GM19351 (cell line): ENCODE results near the gene TEX13A.
A peak's percentile ranks its signal among the peaks of the same experiment; 100 is the strongest.
"Not testable (repeated sequence)": the region's sequence is repeated elsewhere in the genome, so short reads cannot be mapped to it uniquely, and the experiment has no call there.

Experiments
- ATAC-seq: cut with Tn5 transposase; IDR thresholded peaks from one replicate; pipeline ENCODE4 v1.9.1; 2021; ENCODE audit warnings: mild to moderate bottlenecking, moderate library complexity; ENCODE audit not compliant: unreplicated experiment

TEX13A gene, protein sequence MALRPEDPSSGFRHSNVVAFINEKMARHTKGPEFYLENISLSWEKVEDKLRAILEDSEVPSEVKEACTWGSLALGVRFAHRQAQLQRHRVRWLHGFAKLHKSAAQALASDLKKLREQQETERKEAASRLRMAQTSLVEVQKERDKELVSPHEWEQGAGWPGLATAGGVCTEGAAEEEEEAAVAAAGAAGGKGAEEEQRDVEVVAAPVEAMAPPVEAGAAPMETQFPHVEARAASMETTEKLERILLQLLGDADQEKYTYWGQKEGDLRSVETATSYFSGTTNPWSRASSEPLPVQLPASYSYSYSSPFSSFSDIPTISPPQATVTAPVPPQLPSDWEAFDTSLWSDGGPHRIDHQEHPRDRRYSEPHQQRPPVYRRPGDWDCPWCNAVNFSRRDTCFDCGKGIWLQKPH

DNA sequence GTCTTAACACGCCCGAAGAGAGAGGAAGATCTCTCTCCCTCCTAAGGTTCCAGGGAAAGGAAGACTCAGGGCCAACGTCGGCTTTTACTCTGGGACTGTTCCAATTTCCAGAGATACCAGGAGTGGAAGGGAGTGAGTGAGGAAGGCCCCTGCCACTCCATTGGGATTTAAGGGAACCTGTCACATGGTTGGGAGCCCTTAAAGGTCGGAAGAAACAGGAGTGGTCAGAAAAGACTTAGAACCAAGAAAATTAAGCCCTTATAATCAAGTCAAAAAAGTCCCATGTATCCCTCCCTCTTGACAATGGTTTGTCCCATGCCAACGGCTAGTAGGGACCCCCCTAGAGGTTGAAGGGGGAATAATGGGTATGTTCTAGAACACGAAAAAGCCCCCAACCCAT, at the start of gene TEX13A:
Gene TEX13A (minus strand): TSS at position 59 of the 400 bp plus-strand sequence. CDS start 297 bp downstream, outside the sequence.
- no peak for ATAC-seq

DNA sequence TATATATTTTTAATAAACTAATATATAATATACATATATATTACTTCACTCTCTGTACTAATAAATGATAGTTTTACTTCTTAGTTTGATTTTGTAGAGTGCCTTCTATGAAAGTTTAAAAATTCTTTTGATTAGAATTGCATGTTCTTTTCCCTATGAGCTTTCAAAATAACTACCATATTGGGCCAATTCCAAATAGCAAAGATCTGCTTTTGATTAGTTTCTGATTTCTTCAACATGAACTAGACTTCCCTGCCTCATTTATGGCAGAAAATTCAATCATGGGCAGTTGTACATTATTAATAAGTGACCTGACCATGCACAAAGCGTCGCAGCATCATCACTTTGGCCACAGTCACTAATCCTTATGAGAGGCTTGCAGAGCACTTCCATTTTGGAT, 48.9 kb upstream of the TEX13A start:
- ATAC-seq = no peak

DNA sequence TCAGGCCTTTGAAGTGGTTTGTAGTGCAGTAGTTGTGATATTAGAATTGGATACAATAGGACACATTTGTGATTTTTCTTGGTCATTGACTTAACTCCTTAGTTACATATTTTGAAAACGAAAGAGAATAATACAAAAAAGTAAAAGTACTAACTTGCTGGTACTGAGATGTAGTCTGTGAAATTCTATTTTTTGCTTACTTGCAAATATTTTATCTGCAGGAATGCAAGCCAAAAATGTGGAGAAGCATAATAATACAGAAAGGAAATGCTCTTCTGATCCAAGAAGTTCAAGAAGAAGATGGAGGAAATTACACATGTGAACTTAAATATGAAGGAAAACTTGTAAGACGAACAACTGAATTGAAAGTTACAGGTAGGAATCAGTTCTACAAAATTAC, 46.7 kb upstream of the TEX13A start:
- no peak for ATAC-seq

DNA sequence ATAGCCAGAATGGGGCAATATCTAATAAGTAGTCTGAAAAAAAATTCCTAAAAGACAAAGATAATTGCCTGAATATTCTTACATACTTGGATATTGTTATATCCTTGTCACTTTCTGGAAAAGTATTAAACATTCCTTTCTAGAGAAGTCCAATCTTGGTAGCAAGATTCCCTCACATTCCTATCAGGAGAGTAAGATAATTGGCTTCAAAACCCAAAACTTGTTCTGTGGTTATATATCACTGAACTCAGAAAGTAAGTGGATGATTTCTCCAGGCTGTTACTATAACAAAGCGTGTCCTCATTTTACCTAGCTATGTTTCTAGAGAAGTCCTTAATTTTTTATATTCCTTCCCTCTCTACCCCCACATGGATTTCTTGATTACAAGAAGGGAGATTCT, 46.0 kb upstream of the TEX13A start:
- ATAC-seq = no peak

GRCh38 chrX:105265093-105265492, 44.6 kb upstream of the TEX13A start:
- no peak for ATAC-seq

GRCh38 chrX:105263801-105264200, 43.3 kb upstream of the TEX13A start:
- ATAC-seq = no peak

GRCh38 chrX:105263171-105263570, 42.7 kb upstream of the TEX13A start:
- no peak for ATAC-seq

DNA sequence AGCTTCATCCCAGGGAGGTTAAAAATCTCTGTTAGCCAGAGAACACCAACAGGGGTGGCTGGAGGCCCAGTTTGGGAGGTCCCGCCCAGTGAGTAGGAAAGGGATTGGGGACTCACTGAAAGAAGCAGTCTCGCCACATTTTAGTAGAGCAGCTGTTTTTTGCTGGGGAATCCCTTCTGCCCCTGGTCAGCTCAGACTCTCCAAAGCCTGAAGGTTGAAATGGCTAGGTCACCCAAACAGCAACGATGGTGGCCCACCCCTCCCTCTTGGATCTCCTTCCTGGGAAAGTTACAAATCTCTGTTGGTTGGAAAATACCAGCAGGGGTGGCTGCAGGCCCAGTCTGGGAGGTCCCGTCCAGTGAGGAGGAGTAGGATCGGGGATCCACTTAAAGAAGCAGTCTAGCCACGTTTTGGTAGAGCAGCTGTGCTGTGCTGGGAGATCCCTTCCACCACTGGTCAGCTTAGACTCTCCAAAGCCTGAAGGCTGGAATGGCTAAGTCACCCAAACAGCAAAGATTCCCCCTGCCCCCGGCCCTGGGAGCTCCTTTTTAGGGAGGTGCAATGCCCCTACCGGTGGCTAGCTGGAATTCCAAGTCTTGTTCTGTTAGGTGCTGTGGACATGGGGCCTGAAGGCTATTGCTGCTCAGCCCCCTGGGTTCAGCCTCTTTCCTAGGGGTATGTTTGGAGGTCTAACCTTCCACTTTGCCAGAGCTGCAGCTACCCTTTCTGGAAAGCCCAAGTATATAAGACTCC, 40.0 kb upstream of the TEX13A start:
- no peak for ATAC-seq

DNA sequence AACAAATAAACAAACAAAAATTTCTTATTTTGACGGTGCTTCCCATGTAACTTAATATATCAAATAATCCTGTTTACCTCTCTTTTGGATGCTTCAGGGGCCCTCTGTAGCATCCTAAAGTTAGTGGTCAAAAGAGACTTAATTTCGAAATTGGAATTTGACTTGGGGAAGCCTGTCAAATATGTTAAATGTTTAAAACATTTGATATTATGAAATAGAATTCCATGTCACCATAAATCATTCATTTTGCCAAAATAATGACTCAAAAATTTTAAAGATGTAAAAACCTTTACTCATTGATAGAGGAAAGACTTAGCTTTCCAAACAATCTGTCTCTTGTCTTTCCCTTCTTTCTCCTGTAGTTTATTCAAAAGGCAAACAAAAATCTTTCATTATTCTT, 20.6 kb upstream of the TEX13A start:
- no peak for ATAC-seq

DNA sequence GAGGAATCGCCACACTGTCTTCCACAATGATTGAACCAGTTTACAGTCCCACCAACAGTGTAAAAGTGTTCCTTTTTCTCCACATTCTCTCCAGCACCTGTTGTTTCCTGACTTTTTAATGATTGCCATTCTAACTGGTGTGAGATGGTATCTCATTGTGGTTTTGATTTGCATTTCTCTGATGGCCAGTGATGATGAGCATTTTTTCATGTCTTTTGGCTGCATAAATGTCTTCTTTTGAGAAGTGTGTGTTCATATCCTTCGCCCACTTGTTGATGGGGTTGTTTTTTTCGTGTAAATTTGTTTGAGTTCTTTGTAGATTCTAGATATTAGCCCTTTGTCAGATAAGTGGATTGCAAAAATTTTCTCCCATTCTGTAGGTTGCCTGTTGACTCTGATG, 16.9 kb upstream of the TEX13A start:
- ATAC-seq = not testable (repeated sequence)

- no peak for ATAC-seq
Observed at GRCh38 chrX:105229146-105229545, 8.7 kb upstream of the TEX13A start.

GRCh38 chrX:105228602-105229001, 8.1 kb upstream of the TEX13A start:
- ATAC-seq = no peak

DNA sequence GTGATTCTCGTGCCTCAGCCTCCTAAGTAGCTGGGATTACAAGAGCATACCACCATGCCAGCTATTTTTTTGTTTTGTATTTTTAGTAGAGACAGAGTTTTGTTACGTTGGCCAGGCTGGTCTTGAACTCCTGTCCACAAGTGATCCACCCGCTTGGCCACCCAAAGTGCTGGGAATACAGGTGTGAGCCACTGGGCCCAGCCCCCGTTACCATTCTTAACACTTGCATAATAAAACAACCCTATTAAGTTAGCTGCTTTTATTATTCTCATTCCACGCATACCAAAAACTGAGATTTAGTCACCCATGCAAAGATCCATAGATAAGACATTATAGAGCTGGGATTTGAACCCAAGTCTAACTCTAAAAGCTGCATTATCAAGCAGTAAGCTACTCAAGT, 6.0 kb upstream of the TEX13A start:
- no peak for ATAC-seq

DNA sequence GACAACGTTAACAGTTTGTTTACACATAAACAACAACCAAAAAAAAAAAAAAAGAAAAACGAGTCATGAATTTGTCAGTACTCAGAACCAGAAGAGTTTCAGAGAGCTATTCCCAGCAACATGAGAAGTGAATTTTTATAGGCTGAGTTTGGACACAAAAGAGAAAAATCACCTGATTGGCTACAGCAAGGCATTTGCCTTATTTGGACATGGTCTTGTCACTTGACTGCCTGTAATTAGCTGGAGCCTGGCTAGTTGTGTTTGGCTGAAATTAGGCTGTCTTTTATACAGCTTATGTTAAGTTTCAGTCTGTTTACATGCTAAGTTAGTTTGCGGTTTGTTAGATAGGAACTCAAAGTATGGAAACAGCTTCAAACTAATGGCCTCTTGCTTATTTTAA, 880 bp upstream of the TEX13A start:
- ATAC-seq = no peak

DNA sequence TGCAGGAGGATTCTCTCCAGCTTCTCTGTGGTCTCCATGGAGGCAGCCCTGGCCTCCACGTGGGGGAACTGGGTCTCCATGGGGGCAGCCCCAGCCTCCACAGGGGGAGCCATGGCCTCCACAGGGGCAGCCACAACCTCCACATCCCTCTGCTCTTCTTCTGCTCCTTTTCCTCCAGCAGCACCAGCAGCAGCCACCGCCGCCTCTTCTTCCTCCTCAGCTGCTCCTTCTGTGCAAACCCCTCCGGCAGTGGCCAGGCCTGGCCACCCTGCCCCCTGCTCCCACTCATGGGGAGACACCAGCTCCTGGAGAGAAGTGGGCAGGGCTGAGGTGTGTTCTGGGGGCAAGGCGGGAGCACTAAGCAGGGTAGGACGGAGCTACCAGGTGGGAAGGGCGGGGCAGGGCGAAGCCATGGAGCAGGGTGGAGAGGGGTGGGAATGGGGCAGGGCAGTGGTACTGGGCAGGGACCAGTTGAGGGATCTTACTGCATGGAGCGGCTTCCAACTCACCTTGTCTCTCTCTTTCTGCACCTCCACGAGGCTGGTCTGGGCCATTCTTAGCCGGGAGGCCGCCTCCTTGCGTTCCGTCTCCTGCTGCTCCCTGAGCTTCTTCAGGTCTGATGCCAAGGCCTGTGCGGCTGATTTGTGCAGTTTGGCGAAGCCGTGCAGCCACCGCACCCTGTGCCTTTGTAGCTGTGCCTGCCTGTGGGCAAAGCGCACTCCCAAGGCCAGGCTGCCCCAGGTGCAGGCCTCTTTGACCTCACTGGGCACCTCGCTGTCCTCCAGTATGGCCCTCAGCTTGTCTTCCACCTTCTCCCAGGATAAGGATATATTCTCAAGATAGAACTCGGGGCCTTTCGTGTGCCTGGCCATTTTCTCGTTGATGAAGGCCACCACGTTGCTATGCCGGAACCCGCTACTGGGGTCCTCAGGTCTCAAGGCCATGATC, 766 bp downstream of the TEX13A start:
- ATAC-seq = no peak

GRCh38 chrX:105211066-105211575, 9.4 kb downstream of the TEX13A start:
- no peak for ATAC-seq

DNA sequence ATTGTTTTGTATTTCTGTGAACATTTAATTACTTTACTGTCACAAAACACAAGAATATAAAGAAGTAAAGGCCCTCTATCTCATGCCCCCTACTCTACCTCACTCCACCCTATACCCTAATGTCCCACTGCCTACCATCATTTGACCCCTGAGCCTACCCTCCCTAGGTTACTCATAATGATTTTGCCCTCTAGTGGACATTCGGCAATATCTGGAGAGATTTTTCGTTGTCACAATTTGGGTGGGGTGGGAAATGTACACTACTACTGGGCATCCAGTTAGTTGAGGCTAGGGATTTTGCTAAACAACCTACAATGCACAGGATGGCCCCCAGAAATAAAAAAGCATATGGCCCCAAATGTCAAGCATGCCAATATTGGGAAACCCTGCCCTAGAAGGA, 10.2 kb downstream of the TEX13A start:
- ATAC-seq = no peak

- ATAC-seq = no peak
Observed at GRCh38 chrX:105209406-105209805, 11.1 kb downstream of the TEX13A start.

GRCh38 chrX:105191878-105192277, 28.6 kb downstream of the TEX13A start:
- peak; percentile 73 for ATAC-seq

DNA sequence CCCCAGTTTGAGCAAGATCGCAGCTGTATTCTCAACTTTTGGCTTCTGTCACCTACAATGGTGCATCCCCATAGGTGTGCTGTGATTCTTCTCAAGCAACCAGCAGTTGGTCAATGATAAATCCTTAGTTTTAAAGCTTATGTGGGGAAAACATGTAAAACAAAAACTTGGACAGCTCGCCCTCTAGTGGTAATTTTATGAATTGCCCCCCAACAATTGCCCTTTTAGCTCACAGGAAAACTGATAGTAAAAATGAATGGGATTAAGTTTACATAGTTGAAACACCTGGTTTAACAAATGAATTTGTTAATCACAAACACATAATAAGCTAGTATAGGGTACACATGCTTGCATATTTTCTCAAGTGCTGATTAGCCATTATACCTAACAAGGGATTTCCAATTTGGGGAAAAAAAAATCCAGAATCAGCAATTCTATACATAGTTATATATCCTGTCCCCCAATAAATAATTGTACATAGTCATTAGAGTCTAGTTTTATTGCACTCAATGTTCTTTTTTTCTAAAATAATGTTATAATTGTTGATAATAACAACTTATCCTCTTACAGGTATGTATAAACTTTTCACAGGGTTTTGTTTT, 30.1 kb downstream of the TEX13A start:
- ATAC-seq = no peak

- ATAC-seq = no peak
Observed at GRCh38 chrX:105189093-105189492, 31.4 kb downstream of the TEX13A start.
